GM19463 (cell line): Measurements from ENCODE around the gene ALDH7A1.
"Not testable (repeated sequence)": the region's sequence is repeated elsewhere in the genome, so short reads cannot be mapped to it uniquely, and the experiment has no call there.

Experiments
- ATAC-seq: cut with Tn5 transposase; IDR thresholded peaks from one replicate; pipeline ENCODE4 v1.9.1; 2021; ENCODE audit warnings: mild to moderate bottlenecking, moderate library complexity; ENCODE audit not compliant: unreplicated experiment

The ALDH7A1 gene

GRCh38 chr5:126595486-126596083 lies 566 bp upstream of the ALDH7A1 start:
- ATAC-seq = peak; percentile 6

GRCh38 chr5:126591549-126591948 lies 3.5 kb downstream of the ALDH7A1 start:
- ATAC-seq = no peak

GRCh38 chr5:126589536-126590297 lies 5.3 kb downstream of the ALDH7A1 start:
- no peak for ATAC-seq

GRCh38 chr5:126587551-126588390 lies 7.2 kb downstream of the ALDH7A1 start:
- no peak for ATAC-seq

GRCh38 chr5:126583761-126584160 lies 11.3 kb downstream of the ALDH7A1 start:
- ATAC-seq = no peak

GRCh38 chr5:126579716-126580115 lies 15.3 kb downstream of the ALDH7A1 start:
- ATAC-seq = no peak

- ATAC-seq = no peak
Observed at GRCh38 chr5:126577415-126577814, 17.6 kb downstream of the ALDH7A1 start.

- no peak for ATAC-seq
Observed at GRCh38 chr5:126576974-126577373, 18.0 kb downstream of the ALDH7A1 start.

- no peak for ATAC-seq
Observed at GRCh38 chr5:126575644-126576043, 19.4 kb downstream of the ALDH7A1 start.

GRCh38 chr5:126568206-126568755 lies 26.7 kb downstream of the ALDH7A1 start:
- no peak for ATAC-seq

- peak; percentile 97 for ATAC-seq
Observed at GRCh38 chr5:126562823-126563222, 32.2 kb downstream of the ALDH7A1 start.

- ATAC-seq = no peak
Observed at GRCh38 chr5:126561908-126562307, 33.1 kb downstream of the ALDH7A1 start.

GRCh38 chr5:126555101-126555500 lies 39.9 kb downstream of the ALDH7A1 start:
- ATAC-seq = not testable (repeated sequence)

GRCh38 chr5:126552614-126553013 lies 42.4 kb downstream of the ALDH7A1 start:
- no peak for ATAC-seq

- peak; percentile 75 for ATAC-seq
Observed at GRCh38 chr5:126544087-126544740, 50.8 kb downstream of the ALDH7A1 start.

- ATAC-seq = no peak
Observed at GRCh38 chr5:126543660-126544059, 51.4 kb downstream of the ALDH7A1 start.

- no peak for ATAC-seq
Observed at GRCh38 chr5:126543009-126543408, 52.0 kb downstream of the ALDH7A1 start.

GRCh38 chr5:126542441-126542840 lies 52.6 kb downstream of the ALDH7A1 start:
- ATAC-seq = peak; percentile 33

GRCh38 chr5:126540631-126541030 lies 54.4 kb downstream of the ALDH7A1 start:
- ATAC-seq = no peak

- ATAC-seq = no peak
Observed at GRCh38 chr5:126538579-126538978, 56.4 kb downstream of the ALDH7A1 start.

GRCh38 chr5:126536874-126537273 lies 58.1 kb downstream of the ALDH7A1 start:
- no peak for ATAC-seq
